ENCODE measurements around the gene PRKCZ. TPM values are rescaled to one million over a fixed set of nuclear protein-coding genes. Genes with fewer than 3 reads are reported as not detected.
"Not testable (repeated sequence)": the region's sequence is repeated elsewhere in the genome, so short reads cannot be mapped to it uniquely, and the experiment has no call there.

PRKCZ gene
- total RNA-seq, 3 donors from 2014 or later (not counting 1 experiment from before 2014, with no cell fraction given), result 25.1 to 37.1 (median 30.5) TPM

- intact Hi-C loops (cut with micrococcal nuclease), result no loop called here
- H3K27me3 Mint-ChIP-seq (ENCODE audit: low read depth in 2 of 2), result no peaks in the 10 kb centered on the region
- H3K4me3 Mint-ChIP-seq, result no peak overlapping the region
- H3K9me3 Mint-ChIP-seq, result no peaks in the 10 kb centered on the region
- Histone ChIP-seq H3K27me3 (ENCODE audit: control insufficient read depth, insufficient read depth, low read length) (no peaks in the 10 kb centered on the region), H3K4me1 (ENCODE audit: control insufficient read depth, insufficient read depth, low read length) (peaks cover 16% of the 10 kb centered on the region), H3K27ac (ENCODE audit: low read length) (peak overlapping the region; percentile 37), H3K9me3 (ENCODE audit: control insufficient read depth, insufficient read depth, low read length) (no peaks in the 10 kb centered on the region), H3K4me3 (ENCODE audit: low read length) (no peak overlapping the region), H3K36me3 (ENCODE audit: control insufficient read depth, insufficient read depth, low read length) (no peaks in the 10 kb centered on the region)
- DNase-seq, result no peak
- no peak overlapping the region for H3K27ac Mint-ChIP-seq
- no peak for ATAC-seq
- 65% methylated on average over 15 of the region's 17 CpGs for WGBS (ENCODE audit: insufficient coverage)
- no peaks in the 10 kb centered on the region for H3K36me3 Mint-ChIP-seq
- no peak for TF ChIP-seq CTCF (IDR thresholded peaks at IDR 0.05)
- peaks cover 0 to 4% of the 10 kb centered on the region in 2 donors for H3K4me1 Mint-ChIP-seq
Measured at GRCh38 chr1:2112280-2112701, 62.1 kb downstream of the PRKCZ start.

GRCh38 chr1:2113620-2114135 lies 63.5 kb downstream of the PRKCZ start:
- peaks cover 16% of the 10 kb centered on the region for H3K4me1 ChIP-seq (ENCODE audit: control insufficient read depth, insufficient read depth, low read length)
- intact Hi-C loops (cut with micrococcal nuclease), result no loop called here
- no peak overlapping the region for H3K27ac ChIP-seq (ENCODE audit: low read length)
- no peak for DNase-seq
- no peak for ATAC-seq
- no peak for TF ChIP-seq CTCF (IDR thresholded peaks at IDR 0.05)
- H3K27me3 ChIP-seq (ENCODE audit: control insufficient read depth, insufficient read depth, low read length), result no peaks in the 10 kb centered on the region
- no peaks in the 10 kb centered on the region for H3K9me3 ChIP-seq (ENCODE audit: control insufficient read depth, insufficient read depth, low read length)
- H3K36me3 ChIP-seq (ENCODE audit: control insufficient read depth, insufficient read depth, low read length), result no peaks in the 10 kb centered on the region
- 92% methylated on average over 13 of the region's 15 CpGs for WGBS (ENCODE audit: insufficient coverage)
- no peak overlapping the region for H3K4me3 Mint-ChIP-seq
- no peaks in the 10 kb centered on the region for H3K36me3 Mint-ChIP-seq
- H3K27ac Mint-ChIP-seq, result no peak overlapping the region
- H3K9me3 Mint-ChIP-seq, result no peaks in the 10 kb centered on the region
- H3K4me1 Mint-ChIP-seq, result peaks cover 0 to 4% of the 10 kb centered on the region in 2 donors
- no peaks in the 10 kb centered on the region for H3K27me3 Mint-ChIP-seq (ENCODE audit: low read depth in 2 of 2)
- H3K4me3 ChIP-seq (ENCODE audit: low read length), result no peak overlapping the region

GRCh38 chr1:2114635-2115007 lies 64.4 kb downstream of the PRKCZ start:
- H3K27ac Mint-ChIP-seq; H3K4me3 Mint-ChIP-seq; intact Hi-C loops (cut with micrococcal nuclease); H3K4me1 Mint-ChIP-seq; H3K36me3 ChIP-seq (ENCODE audit: control insufficient read depth, insufficient read depth, low read length); H3K27ac ChIP-seq (ENCODE audit: low read length); ATAC-seq; H3K9me3 Mint-ChIP-seq; H3K27me3 Mint-ChIP-seq (ENCODE audit: low read depth in 2 of 2); H3K36me3 Mint-ChIP-seq; DNase-seq; H3K9me3 ChIP-seq (ENCODE audit: control insufficient read depth, insufficient read depth, low read length); H3K27me3 ChIP-seq (ENCODE audit: control insufficient read depth, insufficient read depth, low read length); H3K4me3 ChIP-seq (ENCODE audit: low read length): not testable (repeated sequence)
- 95% methylated on average over 14 of the region's 14 CpGs for WGBS (ENCODE audit: insufficient coverage)
- H3K4me1 ChIP-seq (ENCODE audit: control insufficient read depth, insufficient read depth, low read length), result peaks cover 16% of the 10 kb centered on the region

- peak in 1 of 2 donors; percentile 46 for DNase-seq
- no peak overlapping the region for H3K4me3 Mint-ChIP-seq
- Histone ChIP-seq H3K27ac (ENCODE audit: low read length) (no peak overlapping the region), H3K4me1 (ENCODE audit: control insufficient read depth, insufficient read depth, low read length) (peaks cover 16% of the 10 kb centered on the region), H3K27me3 (ENCODE audit: control insufficient read depth, insufficient read depth, low read length) (no peaks in the 10 kb centered on the region), H3K9me3 (ENCODE audit: control insufficient read depth, insufficient read depth, low read length) (no peaks in the 10 kb centered on the region), H3K36me3 (ENCODE audit: control insufficient read depth, insufficient read depth, low read length) (no peaks in the 10 kb centered on the region), H3K4me3 (ENCODE audit: low read length) (no peak overlapping the region)
- H3K27ac Mint-ChIP-seq, result no peak overlapping the region
- no peaks in the 10 kb centered on the region for H3K9me3 Mint-ChIP-seq
- WGBS (ENCODE audit: insufficient coverage), result 88% methylated on average over 33 of the region's 33 CpGs
- peaks cover 0 to 4% of the 10 kb centered on the region in 2 donors for H3K4me1 Mint-ChIP-seq
- TF ChIP-seq CTCF (IDR thresholded peaks at IDR 0.05), result no peak
- no peak for ATAC-seq
- no peaks in the 10 kb centered on the region for H3K27me3 Mint-ChIP-seq (ENCODE audit: low read depth in 2 of 2)
- H3K36me3 Mint-ChIP-seq, result no peaks in the 10 kb centered on the region
- intact Hi-C loops (cut with micrococcal nuclease), result no loop called here
Measured at GRCh38 chr1:2115008-2115641, 64.9 kb downstream of the PRKCZ start.
